SW480 (cell line): ENCODE results near the gene TBC1D7.
A peak's percentile ranks its signal among the peaks of the same experiment; 100 is the strongest.

ENCODE experiments used
- DNase-seq: peaks from one replicate; pipeline ENCODE4 v3.0.0-alpha.2; 2016; ENCODE audit warnings: low spot score

Gene TBC1D7

GRCh38 chr6:13294499-13295069, 33.8 kb downstream of the TBC1D7 start:
- DNase-seq = no peak

GRCh38 chr6:13292774-13293173, 35.6 kb downstream of the TBC1D7 start:
- DNase-seq = no peak

- no peak for DNase-seq
Observed at GRCh38 chr6:13290335-13290734, 38.0 kb downstream of the TBC1D7 start.

- DNase-seq = peak; percentile 49
Observed at GRCh38 chr6:13289789-13290318, 38.5 kb downstream of the TBC1D7 start.

- no peak for DNase-seq
Observed at GRCh38 chr6:13288969-13289391, 39.4 kb downstream of the TBC1D7 start.

GRCh38 chr6:13288481-13288880, 39.9 kb downstream of the TBC1D7 start:
- no peak for DNase-seq

GRCh38 chr6:13287104-13287503, 41.2 kb downstream of the TBC1D7 start:
- no peak for DNase-seq

GRCh38 chr6:13286181-13286580, 42.2 kb downstream of the TBC1D7 start:
- no peak for DNase-seq

GRCh38 chr6:13285705-13286104, 42.6 kb downstream of the TBC1D7 start:
- no peak for DNase-seq

- DNase-seq = no peak
Observed at GRCh38 chr6:13284646-13285045, 43.7 kb downstream of the TBC1D7 start.

- no peak for DNase-seq
Observed at GRCh38 chr6:13283331-13283730, 45.0 kb downstream of the TBC1D7 start.

GRCh38 chr6:13282393-13283069, 45.8 kb downstream of the TBC1D7 start:
- no peak for DNase-seq

- no peak for DNase-seq
Observed at GRCh38 chr6:13281686-13282085, 46.7 kb downstream of the TBC1D7 start.

GRCh38 chr6:13280254-13280653, 48.1 kb downstream of the TBC1D7 start:
- DNase-seq = no peak

GRCh38 chr6:13278991-13279390, 49.3 kb downstream of the TBC1D7 start:
- DNase-seq = no peak

GRCh38 chr6:13278164-13278563, 50.2 kb downstream of the TBC1D7 start:
- DNase-seq = peak; percentile 12

- no peak for DNase-seq
Observed at GRCh38 chr6:13277231-13277630, 51.1 kb downstream of the TBC1D7 start.

GRCh38 chr6:13275435-13275989, 52.8 kb downstream of the TBC1D7 start:
- DNase-seq = no peak

GRCh38 chr6:13274707-13275434, 53.5 kb downstream of the TBC1D7 start:
- DNase-seq = no peak

- DNase-seq = no peak
Observed at GRCh38 chr6:13273931-13274706, 54.2 kb downstream of the TBC1D7 start.

GRCh38 chr6:13273202-13273930, 55.0 kb downstream of the TBC1D7 start:
- DNase-seq = no peak
